DND-41 (cell line): ENCODE results near the gene NUDT21.

Experiments used
- ATAC-seq: fragments of 200-7000 bp; cut with Tn5 transposase; 3 replicates; pipeline ENCODE4 v1.9.1; 2021; ENCODE audit warnings: low read depth; ENCODE audit not compliant: insufficient read depth
- DNase-seq: peaks from one replicate; pipeline ENCODE4 v3.0.0-alpha.2; 2020
- H2AFZ ChIP-seq: 2 replicates; pipeline ENCODE4 v1.6.0; 2012; ENCODE audit warnings: low read depth, low read length
- H3K27ac ChIP-seq: 2 replicates; pipeline ENCODE4 v1.5.1; 2012; ENCODE audit warnings: low read length, inconsistent platforms
- H3K27me3 ChIP-seq: fragments of 200-600 bp; sonication (generic); 2 replicates; pipeline ENCODE4 v1.6.0; 2012; ENCODE audit warnings: low read length, mild to moderate bottlenecking, inconsistent platforms; ENCODE audit not compliant: insufficient read depth, poor library complexity
- H3K36me3 ChIP-seq: 2 replicates; pipeline ENCODE4 v1.5.1; 2012; ENCODE audit warnings: low read length, inconsistent platforms; ENCODE audit not compliant: insufficient read depth
- H3K4me1 ChIP-seq: 2 replicates; pipeline ENCODE4 v1.5.1; 2012; ENCODE audit warnings: mild to moderate bottlenecking, low read length; ENCODE audit not compliant: insufficient read depth
- H3K4me2 ChIP-seq: 2 replicates; pipeline ENCODE4 v1.6.0; 2012; ENCODE audit warnings: mild to moderate bottlenecking, moderate library complexity, low read length, inconsistent platforms; ENCODE audit not compliant: insufficient read depth
- H3K4me3 ChIP-seq, 2 experiments: fragments of 200-600 bp in 1 of 2; shearing (Covaris generic) in 1 of 2; 2 replicates each; pipeline ENCODE4 v1.5.1; 2012 to 2016; ENCODE audit warnings: inconsistent platforms in 2 of 2, low read length in 2 of 2, mild to moderate bottlenecking in 2 of 2, low read depth in 1 of 2, moderate library complexity in 1 of 2
- H3K79me2 ChIP-seq: 2 replicates; pipeline ENCODE4 v1.6.0; 2012; ENCODE audit warnings: low read length, inconsistent platforms; ENCODE audit not compliant: insufficient read depth
- H3K9ac ChIP-seq: 2 replicates; pipeline ENCODE4 v1.6.0; 2012; ENCODE audit warnings: low read depth, mild to moderate bottlenecking, inconsistent platforms, low read length, moderate library complexity
- H3K9me3 ChIP-seq: 2 replicates; pipeline ENCODE4 v1.5.1; 2012; ENCODE audit warnings: low read length, moderate library complexity, mild to moderate bottlenecking, inconsistent platforms; ENCODE audit not compliant: insufficient read depth, severe bottlenecking
- H4K20me1 ChIP-seq: 2 replicates; pipeline ENCODE4 v1.6.0; 2012; ENCODE audit warnings: low read length; ENCODE audit not compliant: insufficient read depth
- CTCF ChIP-seq: IDR thresholded peaks from 2 replicates; pipeline ENCODE4 v1.5.1; 2012; ENCODE audit warnings: borderline replicate concordance, low read length, moderate library complexity, mild to moderate bottlenecking; ENCODE audit not compliant: poor library complexity, severe bottlenecking; ENCODE audit errors: extremely low read depth
- EZH2 ChIP-seq: IDR thresholded peaks from 3 replicates; pipeline ENCODE4 v1.6.1; 2012; ENCODE audit warnings: borderline replicate concordance, low read depth, mild to moderate bottlenecking, moderate library complexity, low read length, inconsistent platforms; ENCODE audit not compliant: severe bottlenecking

The NUDT21 gene

DNA sequence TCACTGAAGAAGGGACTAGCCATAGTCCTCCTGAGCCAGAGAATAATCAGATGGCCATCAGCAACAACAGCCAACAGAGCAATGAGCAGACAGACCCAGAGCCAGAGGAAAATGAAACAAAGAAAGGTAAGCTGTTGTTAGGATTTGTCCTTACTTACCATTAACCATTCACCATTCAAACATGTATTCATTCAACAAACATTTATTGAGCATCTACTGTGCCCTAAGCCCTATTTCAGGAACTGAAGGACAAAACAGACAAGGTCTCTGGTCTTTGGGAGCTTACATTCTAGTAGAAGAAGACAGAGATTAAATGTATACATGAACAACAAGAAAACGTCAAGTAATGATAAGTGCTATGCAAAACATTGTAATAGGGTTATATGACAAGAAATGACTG, 19.5 kb upstream of the NUDT21 start:
- DNase-seq: no peak
- no peak for TF ChIP-seq EZH2
- TF ChIP-seq CTCF: no peak
- no peak overlapping the region for H3K27ac ChIP-seq
- H3K36me3 ChIP-seq: peaks cover 94% of the 10 kb centered on the region
- no peak overlapping the region for H3K9ac ChIP-seq
- no peaks in the 10 kb centered on the region for H3K27me3 ChIP-seq
- no peak overlapping the region for H3K4me3 ChIP-seq
- no peaks in the 10 kb centered on the region for H3K4me1 ChIP-seq
- H2AFZ ChIP-seq: no peak overlapping the region
- H3K79me2 ChIP-seq: no peaks in the 10 kb centered on the region
- no peaks in the 10 kb centered on the region for H4K20me1 ChIP-seq
- no peak overlapping the region for H3K4me2 ChIP-seq
- ATAC-seq: no peak
- no peaks in the 10 kb centered on the region for H3K9me3 ChIP-seq

- no peaks in the 10 kb centered on the region for H4K20me1 ChIP-seq
- H3K4me1 ChIP-seq: no peaks in the 10 kb centered on the region
- no peak overlapping the region for H3K9ac ChIP-seq
- peaks cover 94% of the 10 kb centered on the region for H3K36me3 ChIP-seq
- DNase-seq: no peak
- H3K4me2 ChIP-seq: no peak overlapping the region
- no peaks in the 10 kb centered on the region for H3K79me2 ChIP-seq
- ATAC-seq: no peak
- H3K4me3 ChIP-seq: no peak overlapping the region
- H3K9me3 ChIP-seq: no peaks in the 10 kb centered on the region
- H3K27me3 ChIP-seq: no peaks in the 10 kb centered on the region
- no peak overlapping the region for H2AFZ ChIP-seq
- H3K27ac ChIP-seq: no peak overlapping the region
- TF ChIP-seq EZH2: no peak
- no peak for TF ChIP-seq CTCF
Measured at GRCh38 chr16:56470232-56470631, 19.1 kb upstream of the NUDT21 start.

GRCh38 chr16:56469748-56470147, 18.6 kb upstream of the NUDT21 start:
- peaks cover 92% of the 10 kb centered on the region for H3K36me3 ChIP-seq
- no peak overlapping the region for H3K4me2 ChIP-seq
- no peak overlapping the region for H2AFZ ChIP-seq
- H3K9ac ChIP-seq: no peak overlapping the region
- H3K79me2 ChIP-seq: no peaks in the 10 kb centered on the region
- DNase-seq (no peak), ATAC-seq (no peak)
- TF ChIP-seq EZH2 (no peak), CTCF (no peak)
- no peaks in the 10 kb centered on the region for H3K27me3 ChIP-seq
- H4K20me1 ChIP-seq: no peaks in the 10 kb centered on the region
- H3K4me1 ChIP-seq: no peaks in the 10 kb centered on the region
- no peak overlapping the region for H3K4me3 ChIP-seq
- H3K27ac ChIP-seq: no peak overlapping the region
- H3K9me3 ChIP-seq: no peaks in the 10 kb centered on the region

GRCh38 chr16:56468800-56469199, 17.7 kb upstream of the NUDT21 start:
- Histone ChIP-seq H3K79me2 (no peaks in the 10 kb centered on the region), H3K36me3 (peaks cover 93% of the 10 kb centered on the region), H3K9ac (no peak overlapping the region), H3K4me1 (no peaks in the 10 kb centered on the region), H3K27ac (no peak overlapping the region), H3K4me3 (no peak overlapping the region), H3K27me3 (no peaks in the 10 kb centered on the region), H3K9me3 (no peaks in the 10 kb centered on the region), H2AFZ (no peak overlapping the region), H4K20me1 (no peaks in the 10 kb centered on the region), H3K4me2 (no peak overlapping the region)
- no peak for TF ChIP-seq EZH2
- no peak for TF ChIP-seq CTCF
- no peak for ATAC-seq
- no peak for DNase-seq
